H1 (cell line): ENCODE results near the gene SGK1. TPM values are rescaled to one million over a fixed set of nuclear protein-coding genes. Genes with fewer than 3 reads are reported as not detected.

Source experiments
- GABPA ChIP-seq: IDR thresholded peaks from 2 replicates; pipeline ENCODE4 v1.6.1; 2011; ENCODE audit warnings: mild to moderate bottlenecking, low read length, moderate library complexity, borderline replicate concordance; ENCODE audit not compliant: insufficient read depth
- polyA plus RNA-seq, 7 experiments: library from polyadenylated mRNA; depleted of rRNA in 3 of 7; stranded (reverse) in 5 of 7; unstranded in 2 of 7; fragments of >200 nt in 5 of 7; fragments of 200-250 nt in 2 of 7; gene quantifications; 1 replicate in 5 of 7; 2 replicates in 1 of 7; 4 replicates in 1 of 7; pipeline versions ENCODE4 v1.2.1 to v1.2.3, GENCODE V29; 2011 to 2013; ENCODE audit warnings: missing spikeins in 2 of 7, mixed read lengths in 2 of 7
- total RNA-seq: library from RNA; stranded (reverse); fragmentation: NEBNext Ultra II Directional; extraction: Animal tissue kit (Norgen Biotek cat#: 25700); gene quantifications from 2 replicates; pipeline ENCODE4 v1.2.1, GENCODE V29; 2021

SGK1 gene
- total and polyA plus RNA-seq, 2 of the 8 experiments (the other 6 are each of a cell fraction or from before 2014, with no cell fraction given) = 14.5 to 18.4 TPM

- TF ChIP-seq GABPA = no peak
These were observed 40.4 kb upstream of the SGK1 start (continued) for GRCh38 chr6:134358320-134358719.
